OCI-LY1 (cell line): ENCODE results near the gene EWSR1.

ENCODE experiments used
- CTCF ChIP-seq: fragments of 200-600 bp; sonication (generic), shearing (Covaris generic); IDR thresholded peaks from 2 replicates; pipeline ENCODE4 v1.5.1; 2017; ENCODE audit warnings: mild to moderate bottlenecking, antibody characterized with exemption, low read length, moderate library complexity, mixed read lengths
- EZH2 ChIP-seq: fragments of 200-600 bp; sonication (generic), shearing (Covaris generic); IDR thresholded peaks from 2 replicates; pipeline ENCODE4 v1.8.0; 2017; ENCODE audit warnings: borderline replicate concordance, mixed run types, mild to moderate bottlenecking, antibody characterized with exemption, low read length, moderate library complexity, mixed read lengths

GRCh38 chr22:29291215-29291614 lies 23.1 kb downstream of the EWSR1 start:
- TF ChIP-seq CTCF, result no peak
- TF ChIP-seq EZH2, result no peak
